Keratinocyte (primary cell): ENCODE results near the gene ASCL2.
"Not testable (repeated sequence)": the region's sequence is repeated elsewhere in the genome, so short reads cannot be mapped to it uniquely, and the experiment has no call there.

Source experiments
- CTCF ChIP-seq, 3 experiments: IDR thresholded peaks in 1 of 3; conservative IDR thresholded peaks in 1 of 3; optimal IDR thresholded peaks in 1 of 3; 2 replicates in 2 of 3; 3 replicates in 1 of 3; pipeline versions ENCODE3 to v1.5.1; 2011; ENCODE audit warnings: low read length in 3 of 3, mild to moderate bottlenecking in 3 of 3, moderate library complexity in 2 of 3, control low read depth in 1 of 3, inconsistent platforms in 1 of 3; ENCODE audit not compliant: insufficient read depth in 2 of 3; ENCODE audit errors: extremely low read depth in 1 of 3
- EZH2 ChIP-seq: IDR thresholded peaks from one replicate; pipeline ENCODE4 v1.6.1; 2012; ENCODE audit warnings: inconsistent platforms, mild to moderate bottlenecking, low read length, moderate library complexity

GRCh38 chr11:2236381-2237134 lies 33.8 kb downstream of the ASCL2 start:
- not testable (repeated sequence) for TF ChIP-seq CTCF (optimal IDR thresholded peaks at IDR 0.05 in 1 of 3, IDR thresholded peaks at IDR 0.05 in 1 of 3, conservative IDR thresholded peaks at IDR 0.05 in 1 of 3; ENCODE audit: extremely low read depth in 1 of 3, insufficient read depth in 2 of 3, low read length in 3 of 3); EZH2
